Sigmoid colon (tissue), 7 donors: Measurements from ENCODE around the gene PGM5. TPM values are rescaled to one million over a fixed set of nuclear protein-coding genes. Genes with fewer than 3 reads are reported as not detected.

Experiments
- DNase-seq: peaks from one replicate; pipeline ENCODE4 v3.0.0-alpha.2; 2019
- H3K27ac ChIP-seq, 4 donors: fragments of 200-600 bp; sonication (generic); one replicate each; pipeline ENCODE4 v1.5.1; 2016 to 2019; ENCODE audit warnings: mild to moderate bottlenecking in 1 of 4
- H3K27me3 ChIP-seq, 3 donors: fragments of 200-600 bp; sonication (generic); one replicate each; pipeline ENCODE4 v1.5.1; 2019; ENCODE audit warnings: mild to moderate bottlenecking in 1 of 3
- H3K36me3 ChIP-seq, 4 donors: fragments of 200-600 bp; sonication (generic); one replicate each; pipeline ENCODE4 v1.5.1; 2016 to 2019
- H3K4me1 ChIP-seq, 4 donors: fragments of 200-600 bp; sonication (generic); one replicate each; pipeline ENCODE4 v1.5.1; 2017 to 2019
- H3K4me3 ChIP-seq, 4 donors: fragments of 200-600 bp; sonication (generic); one replicate each; pipeline ENCODE4 v1.5.1; 2017 to 2019; ENCODE audit warnings: mild to moderate bottlenecking in 2 of 4, moderate library complexity in 1 of 4
- H3K9me3 ChIP-seq, 4 donors: fragments of 200-600 bp in 3 of 4; sonication (generic) in 3 of 4; one replicate each; pipeline versions ENCODE4 v1.5.1 to v1.6.1; 2013 to 2019
- EP300 ChIP-seq, 4 donors: sonication (generic); formaldehyde crosslinking; IDR thresholded peaks; one replicate each; pipeline ENCODE4 v1.6.1; 2017; ENCODE audit warnings: antibody characterized with exemption in 4 of 4
- POLR2A ChIP-seq, 2 donors: fragments of 450-650 bp; IDR thresholded peaks; one replicate each; pipeline ENCODE4 v1.6.1; 2016; ENCODE audit warnings: antibody characterized with exemption in 2 of 2, mild to moderate bottlenecking in 2 of 2, moderate library complexity in 2 of 2
- POLR2AphosphoS5 ChIP-seq, 4 donors: sonication (generic); formaldehyde crosslinking; IDR thresholded peaks; one replicate each; pipeline ENCODE4 v1.6.1; 2017; ENCODE audit warnings: antibody characterized with exemption in 4 of 4
- WGBS, 2 donors: extraction: QIAGEN DNeasy Blood & Tissue Kit; methylation state at CpG; one replicate each; pipeline ENCODE4 v1.1.7; 2013; 5-methylcytosine and 5-hydroxymethylcytosine counted together
- intact Hi-C: fragments of 100-400 bp; cut with DNase I; formaldehyde crosslinking; loops from one replicate; pipeline ENCODE4 v1.15.1; 2023
- polyA plus RNA-seq, 3 donors: library from polyadenylated mRNA; stranded (reverse); fragments of 200-250 nt; gene quantifications; one replicate each; pipeline ENCODE4 v1.2.3, GENCODE V29; 2013
- total RNA-seq, 4 donors: library from RNA; depleted of rRNA; stranded (reverse); fragments of >200 nt; gene quantifications; one replicate each; pipeline ENCODE4 v1.1.0, GENCODE V29; 2016
- TF ChIP-seq, protein P1 (sequence below), 4 experiments: fragments of 450-650 bp in 3 of 4; fragments of 200-600 bp in 1 of 4; IDR thresholded peaks; one replicate each; pipeline ENCODE4 v1.5.1; 2016 to 2019; ENCODE audit warnings: antibody characterized with exemption in 4 of 4, mild to moderate bottlenecking in 3 of 4, moderate library complexity in 2 of 4
- donor health status: healthy with polysubstance abuse.
- donor health status: Bipolar disorder and iron deficiency.
- donor health status: healthy.

PGM5 gene
- total and polyA plus RNA-seq, 7 donors = 3.9 to 670 (median 547) TPM

GRCh38 chr9:68426755-68427154 lies 70.3 kb downstream of the PGM5 start:
- no peaks in the 10 kb centered on the region for H3K27me3 ChIP-seq
- H3K4me1 ChIP-seq = peaks cover 0 to 86% (median 67%) of the 10 kb centered on the region in 4 donors
- peaks cover 0 to 5% (median 0%) of the 10 kb centered on the region in 4 donors for H3K36me3 ChIP-seq
- intact Hi-C loops = no loop called here
- no peak overlapping the region for H3K4me3 ChIP-seq
- TF ChIP-seq, protein P1, sequence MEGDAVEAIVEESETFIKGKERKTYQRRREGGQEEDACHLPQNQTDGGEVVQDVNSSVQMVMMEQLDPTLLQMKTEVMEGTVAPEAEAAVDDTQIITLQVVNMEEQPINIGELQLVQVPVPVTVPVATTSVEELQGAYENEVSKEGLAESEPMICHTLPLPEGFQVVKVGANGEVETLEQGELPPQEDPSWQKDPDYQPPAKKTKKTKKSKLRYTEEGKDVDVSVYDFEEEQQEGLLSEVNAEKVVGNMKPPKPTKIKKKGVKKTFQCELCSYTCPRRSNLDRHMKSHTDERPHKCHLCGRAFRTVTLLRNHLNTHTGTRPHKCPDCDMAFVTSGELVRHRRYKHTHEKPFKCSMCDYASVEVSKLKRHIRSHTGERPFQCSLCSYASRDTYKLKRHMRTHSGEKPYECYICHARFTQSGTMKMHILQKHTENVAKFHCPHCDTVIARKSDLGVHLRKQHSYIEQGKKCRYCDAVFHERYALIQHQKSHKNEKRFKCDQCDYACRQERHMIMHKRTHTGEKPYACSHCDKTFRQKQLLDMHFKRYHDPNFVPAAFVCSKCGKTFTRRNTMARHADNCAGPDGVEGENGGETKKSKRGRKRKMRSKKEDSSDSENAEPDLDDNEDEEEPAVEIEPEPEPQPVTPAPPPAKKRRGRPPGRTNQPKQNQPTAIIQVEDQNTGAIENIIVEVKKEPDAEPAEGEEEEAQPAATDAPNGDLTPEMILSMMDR (IDR thresholded peaks at IDR 0.05) = no peak
- TF ChIP-seq EP300 (IDR thresholded peaks at IDR 0.05) (no peak), POLR2AphosphoS5 (IDR thresholded peaks at IDR 0.05) (no peak), POLR2A (IDR thresholded peaks at IDR 0.05) (no peak)
- H3K9me3 ChIP-seq = no peaks in the 10 kb centered on the region
- peak overlapping the region; percentile 51 to 86 (median 80) for H3K27ac ChIP-seq
- 85 to 90% methylated on average over 1 of the region's 1 CpG for WGBS, 2 donors
- DNase-seq = no peak

- TF ChIP-seq POLR2AphosphoS5 (IDR thresholded peaks at IDR 0.05) (peak in 2 of 4 donors; percentile 34 to 52), POLR2A (IDR thresholded peaks at IDR 0.05) (no peak), EP300 (IDR thresholded peaks at IDR 0.05) (peak in 2 of 4 donors; percentile 38 to 41)
- TF ChIP-seq, protein P1 (IDR thresholded peaks at IDR 0.05) = no peak
- Histone ChIP-seq H3K4me1 (peaks cover 0 to 92% (median 73%) of the 10 kb centered on the region in 4 donors), H3K27ac (peak overlapping the region; percentile 51 to 86 (median 80)), H3K27me3 (no peaks in the 10 kb centered on the region), H3K36me3 (peaks cover 0 to 4% (median 0%) of the 10 kb centered on the region in 4 donors), H3K9me3 (no peaks in the 10 kb centered on the region), H3K4me3 (no peak overlapping the region)
- no peak for DNase-seq
- intact Hi-C loops = no loop called here
These were observed 71.0 kb downstream of the PGM5 start for GRCh38 chr9:68427216-68427977.

GRCh38 chr9:68428481-68428880 lies 72.1 kb downstream of the PGM5 start:
- 44 to 94% methylated on average over 2 of the region's 2 CpGs for WGBS, 2 donors
- Histone ChIP-seq H3K27me3 (no peaks in the 10 kb centered on the region), H3K36me3 (no peaks in the 10 kb centered on the region), H3K4me1 (peaks cover 0 to 100% (median 83%) of the 10 kb centered on the region in 4 donors), H3K4me3 (no peak overlapping the region), H3K9me3 (no peaks in the 10 kb centered on the region), H3K27ac (peak overlapping the region; percentile 51 to 86 (median 80))
- TF ChIP-seq POLR2A (IDR thresholded peaks at IDR 0.05) (no peak), EP300 (IDR thresholded peaks at IDR 0.05) (no peak), POLR2AphosphoS5 (IDR thresholded peaks at IDR 0.05) (peak in 3 of 4 donors; percentile 15 to 40 (median 38))
- TF ChIP-seq, protein P1 (IDR thresholded peaks at IDR 0.05) = no peak
- no peak for DNase-seq
- intact Hi-C loops = no loop called here

GRCh38 chr9:68429631-68430030 lies 73.2 kb downstream of the PGM5 start:
- no peak for DNase-seq
- Histone ChIP-seq H3K4me3 (no peak overlapping the region), H3K36me3 (no peaks in the 10 kb centered on the region), H3K27me3 (no peaks in the 10 kb centered on the region), H3K9me3 (no peaks in the 10 kb centered on the region), H3K4me1 (peaks cover 0 to 99% (median 85%) of the 10 kb centered on the region in 4 donors), H3K27ac (peak overlapping the region; percentile 28 to 86 (median 80))
- WGBS, 2 donors = 88 to 89% methylated on average over 2 of the region's 2 CpGs
- intact Hi-C loops = no loop called here
- TF ChIP-seq POLR2AphosphoS5 (IDR thresholded peaks at IDR 0.05) = no peak
- TF ChIP-seq EP300 (IDR thresholded peaks at IDR 0.05) = no peak
- TF ChIP-seq, protein P1 (IDR thresholded peaks at IDR 0.05) = no peak
- no peak for TF ChIP-seq POLR2A (IDR thresholded peaks at IDR 0.05)
